Prostate gland (tissue), 2 donors: ENCODE data around the gene URI1.

ENCODE experiments used
- CTCF ChIP-seq, 4 experiments: fragments of 200-600 bp in 2 of 4; fragments of 450-650 bp in 2 of 4; sonication (generic) in 2 of 4; IDR thresholded peaks; 1 replicate in 3 of 4; 2 replicates in 1 of 4; pipeline ENCODE4 v1.5.1; 2016 to 2019; ENCODE audit warnings: antibody characterized with exemption in 4 of 4, mild to moderate bottlenecking in 2 of 4, moderate library complexity in 2 of 4
- POLR2A ChIP-seq: fragments of 450-650 bp; IDR thresholded peaks from one replicate; pipeline ENCODE4 v1.6.1; 2016; ENCODE audit warnings: antibody characterized with exemption, mild to moderate bottlenecking
- POLR2AphosphoS5 ChIP-seq: sonication (generic); formaldehyde crosslinking; IDR thresholded peaks from one replicate; pipeline ENCODE4 v1.6.1; 2017; ENCODE audit warnings: antibody characterized with exemption

- TF ChIP-seq CTCF (IDR thresholded peaks at IDR 0.05) (no peak), POLR2A (no peak), POLR2AphosphoS5 (no peak)
Measured at GRCh38 chr19:29966588-29967249, 24.7 kb downstream of the URI1 start.
